CD4-positive, alpha-beta T cell treated with Interleukin-6 at 100 ng/mL for 8 hours (primary cell): ENCODE data around the gene RNF220.

Experiments
- DNase-seq: peaks from one replicate; pipeline ENCODE4 v3.0.0-alpha.2; 2020; ENCODE audit warnings: mixed read lengths, low spot score

Gene RNF220

GRCh38 chr1:44587796-44588460, 182.9 kb downstream of the RNF220 start:
- DNase-seq, result no peak

DNA sequence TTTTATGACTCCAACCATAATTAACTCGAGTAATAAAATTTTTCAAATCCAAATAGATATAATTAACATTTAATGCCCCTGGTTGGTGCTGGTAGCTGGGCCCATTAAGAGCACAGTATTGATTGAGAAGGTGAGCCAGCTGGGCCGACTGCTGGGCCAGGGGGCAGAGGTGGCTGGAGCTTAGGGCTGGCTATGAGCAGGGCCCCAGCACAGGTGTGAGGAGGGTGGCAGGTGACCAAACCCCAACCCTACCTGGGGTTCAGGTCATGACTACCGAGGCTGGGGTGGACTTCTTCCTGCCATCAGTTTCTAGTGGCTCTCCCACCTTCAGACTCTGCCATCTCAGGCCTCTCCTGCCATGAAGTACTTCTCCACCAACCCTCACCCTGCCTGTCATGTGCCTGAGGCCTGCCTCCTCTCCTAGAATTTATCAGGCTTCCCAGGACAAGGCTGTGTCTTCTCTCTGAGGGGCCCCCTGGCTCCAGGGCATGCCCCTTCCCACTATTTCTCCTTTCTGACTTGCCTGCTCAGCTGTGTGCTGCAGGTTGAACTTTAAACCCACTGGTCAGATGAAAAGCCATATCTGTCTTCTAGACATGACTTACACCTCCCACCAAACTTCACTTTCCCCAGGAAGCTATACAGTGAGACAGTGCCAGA, 183.6 kb downstream of the RNF220 start:
- DNase-seq, result no peak

GRCh38 chr1:44590475-44590874, 185.4 kb downstream of the RNF220 start:
- no peak for DNase-seq

DNA sequence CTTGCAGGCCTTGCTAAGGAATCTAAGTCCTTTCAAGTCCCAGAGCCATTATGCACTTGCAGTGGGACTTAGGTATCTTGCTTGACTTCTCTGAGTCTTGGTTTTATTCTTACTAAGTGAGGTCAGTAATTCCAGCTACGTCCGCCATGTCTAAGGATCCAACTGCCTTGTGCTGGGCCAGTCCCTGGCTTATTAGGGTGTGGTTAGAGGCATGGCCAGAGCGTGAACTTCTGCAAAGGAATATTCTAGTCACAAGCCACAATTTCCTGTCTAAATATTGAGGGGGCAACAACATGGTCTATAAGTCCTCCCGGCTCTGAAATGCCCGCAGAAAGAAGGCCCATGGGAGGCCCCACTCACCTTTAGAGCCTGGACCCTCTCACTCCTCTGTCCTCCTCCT, 186.3 kb downstream of the RNF220 start:
- no peak for DNase-seq

DNA sequence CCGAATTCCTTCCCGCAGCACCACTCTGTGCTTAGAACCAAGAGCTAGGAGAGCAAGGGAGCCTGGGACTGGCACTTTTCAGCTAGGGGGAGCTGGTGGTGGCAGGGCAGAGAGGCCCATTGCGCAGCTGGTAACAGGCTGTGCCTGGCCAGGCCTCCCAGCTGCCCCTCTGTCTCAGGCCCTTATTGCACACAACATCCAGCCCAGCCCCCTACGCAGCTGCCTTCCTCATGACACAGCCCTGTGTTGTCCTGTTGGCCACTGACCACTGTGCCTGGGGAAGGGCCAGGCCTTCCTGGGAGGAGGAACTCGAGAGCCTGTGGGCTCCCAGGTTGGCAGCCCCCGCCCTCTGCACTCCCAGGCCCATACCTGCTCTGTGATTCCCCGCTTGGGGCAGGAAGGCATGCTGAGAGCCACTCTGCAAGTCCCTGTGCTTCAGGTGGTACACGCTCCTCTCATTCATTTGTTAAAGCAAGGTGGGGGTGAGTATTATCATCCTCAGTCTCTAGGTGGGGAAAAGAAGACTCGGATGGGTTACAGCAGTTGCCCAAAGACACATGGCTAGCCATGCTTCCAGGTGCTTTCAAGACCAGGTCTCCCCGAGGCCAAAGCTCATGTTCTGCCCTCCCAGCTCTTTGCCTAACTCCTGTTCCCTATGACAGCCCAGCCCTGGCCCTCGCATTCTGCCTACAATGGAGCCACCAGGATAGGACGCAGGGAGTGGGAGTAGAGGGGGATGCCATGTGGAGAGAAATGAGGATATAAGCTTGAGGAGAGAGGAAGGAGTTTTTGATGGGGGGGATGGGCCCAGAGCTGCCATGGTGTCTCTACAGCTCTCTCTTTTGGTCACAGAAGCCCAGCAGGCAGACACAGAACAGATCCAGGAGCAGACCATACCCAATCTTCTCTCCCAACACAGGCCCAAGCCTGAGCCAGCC, 187.4 kb downstream of the RNF220 start:
- no peak for DNase-seq

- no peak for DNase-seq
These were observed 189.3 kb downstream of the RNF220 start for GRCh38 chr1:44594353-44594752.

DNA sequence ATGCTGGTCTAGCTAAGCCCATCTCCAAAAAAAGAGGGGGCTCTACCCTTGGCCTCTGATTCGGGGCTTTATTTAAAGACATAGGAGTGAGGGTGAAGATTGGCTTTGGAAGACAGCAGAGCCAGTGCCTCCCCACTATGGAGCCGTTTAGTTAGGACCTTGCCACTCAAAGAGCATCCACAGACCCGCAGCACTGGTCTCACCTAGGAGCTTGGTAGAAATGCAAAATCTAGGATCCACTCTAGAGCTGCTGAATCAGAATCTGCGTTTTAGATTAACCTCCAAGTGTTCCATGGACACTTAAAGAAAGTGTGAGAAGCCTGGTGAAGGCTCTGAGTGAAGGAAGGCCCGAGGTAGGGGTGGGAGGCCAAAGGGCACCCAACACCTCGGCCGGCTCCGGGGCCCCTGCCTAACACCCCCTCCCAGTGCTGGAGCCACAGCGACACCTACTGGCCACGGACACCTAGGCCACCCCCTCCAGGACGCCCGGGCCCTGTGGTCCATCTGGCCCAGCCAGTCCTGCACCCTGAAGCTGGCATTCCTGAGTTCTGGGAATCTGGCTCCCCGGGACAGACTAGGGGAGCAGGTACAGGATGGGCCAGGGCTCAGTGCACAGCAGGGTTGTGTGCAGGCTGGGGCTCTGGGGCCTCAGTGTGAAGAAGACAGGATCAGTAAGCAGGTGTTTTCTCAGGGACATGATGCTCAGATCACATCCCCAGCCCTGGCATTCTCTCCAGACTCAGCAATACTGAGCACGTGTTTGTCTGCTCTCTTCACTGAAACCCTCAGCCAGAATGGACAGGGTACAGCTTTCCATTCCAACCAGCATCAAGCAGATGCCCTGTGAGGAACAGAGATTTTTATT, 190.0 kb downstream of the RNF220 start:
- DNase-seq, result peak; percentile 57

GRCh38 chr1:44596511-44596910, 191.5 kb downstream of the RNF220 start:
- DNase-seq, result no peak

GRCh38 chr1:44598167-44598566, 193.1 kb downstream of the RNF220 start:
- no peak for DNase-seq

DNA sequence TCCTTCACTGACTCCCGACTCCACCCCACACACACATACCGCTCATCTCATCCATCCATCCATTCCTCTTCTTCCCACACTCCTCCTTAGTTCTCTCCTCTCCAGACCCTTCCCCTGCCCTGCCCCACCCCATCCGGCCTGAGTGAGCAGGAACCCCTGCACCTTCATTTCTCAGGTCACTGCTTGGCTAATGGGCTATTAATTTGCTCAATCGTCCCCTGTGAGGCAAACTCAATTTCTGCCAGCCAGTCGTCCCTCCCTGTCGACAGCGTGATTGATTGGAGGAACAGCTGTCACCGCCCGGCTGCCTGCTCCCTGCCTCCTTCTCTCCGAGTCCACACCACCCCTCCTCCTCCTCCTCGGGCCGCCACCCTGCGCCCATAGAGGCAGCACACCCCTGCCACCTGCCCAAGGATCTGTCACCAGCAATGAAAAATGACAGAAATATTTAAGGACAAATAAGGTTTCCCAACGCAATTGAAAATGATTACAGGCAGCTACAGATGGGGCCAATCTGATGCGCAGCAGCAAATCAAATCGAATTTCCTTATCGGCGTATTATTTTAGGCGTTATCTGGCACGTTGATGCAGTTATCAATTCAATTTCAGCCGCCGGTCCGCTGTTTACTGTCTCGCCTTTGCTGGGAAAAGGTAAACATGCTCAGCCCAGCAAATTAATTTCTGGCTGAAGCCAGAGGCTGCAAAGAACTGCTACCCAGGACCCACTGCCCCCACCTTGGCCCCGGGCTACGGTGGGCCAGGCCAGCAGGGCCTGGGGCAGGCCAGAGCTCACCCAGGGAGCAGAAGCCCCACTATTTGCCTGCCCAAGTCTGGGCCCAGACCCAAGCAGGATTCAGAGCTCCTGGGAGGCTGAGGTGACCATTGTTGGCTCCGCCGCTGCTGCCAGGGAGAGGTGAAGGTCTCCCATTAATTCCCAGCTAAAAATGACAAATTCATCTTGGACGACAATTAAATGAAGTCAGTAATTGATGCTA, 197.9 kb downstream of the RNF220 start:
- DNase-seq, result no peak

GRCh38 chr1:44603718-44604117, 198.7 kb downstream of the RNF220 start:
- no peak for DNase-seq

DNA sequence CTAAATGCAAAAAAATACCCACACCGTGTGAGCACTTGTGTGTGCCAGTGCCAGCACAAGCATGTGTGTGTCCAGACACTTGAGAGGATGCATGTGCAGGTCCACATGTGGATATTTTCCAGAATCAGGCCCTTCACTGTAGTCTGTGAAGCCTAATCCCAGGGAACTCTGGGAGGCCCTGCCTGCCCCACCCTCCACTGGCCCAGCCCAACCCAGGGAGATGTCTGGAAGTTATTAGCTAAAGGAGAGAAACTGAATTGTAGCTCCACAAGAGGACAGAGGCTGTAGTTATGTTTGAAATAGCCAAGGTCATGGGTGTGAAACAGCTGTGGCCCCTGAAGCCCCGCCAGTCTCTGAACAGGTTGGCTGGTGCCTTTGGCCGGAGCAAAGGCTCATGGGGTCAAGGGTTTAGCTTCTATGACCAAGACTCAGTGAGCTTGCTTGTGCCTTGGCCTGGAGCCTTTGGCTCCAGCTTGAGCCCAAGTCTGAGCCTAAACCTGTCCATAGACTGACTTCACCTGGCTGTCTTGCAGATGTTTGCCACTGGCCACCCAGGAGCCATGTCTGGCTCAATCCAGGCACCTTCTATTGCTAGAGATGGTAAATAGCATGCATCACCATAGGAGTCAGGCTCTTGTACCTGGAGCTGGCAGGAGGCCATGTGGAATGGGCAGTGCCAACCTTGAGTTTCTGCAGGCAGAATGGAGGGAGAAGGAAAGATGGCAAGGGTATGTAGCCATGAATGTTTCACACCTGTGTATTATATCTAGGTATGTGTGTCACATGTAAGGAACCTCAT, 199.3 kb downstream of the RNF220 start:
- DNase-seq, result no peak

- DNase-seq, result no peak
These were observed 201.0 kb downstream of the RNF220 start for GRCh38 chr1:44605914-44606615.

DNA sequence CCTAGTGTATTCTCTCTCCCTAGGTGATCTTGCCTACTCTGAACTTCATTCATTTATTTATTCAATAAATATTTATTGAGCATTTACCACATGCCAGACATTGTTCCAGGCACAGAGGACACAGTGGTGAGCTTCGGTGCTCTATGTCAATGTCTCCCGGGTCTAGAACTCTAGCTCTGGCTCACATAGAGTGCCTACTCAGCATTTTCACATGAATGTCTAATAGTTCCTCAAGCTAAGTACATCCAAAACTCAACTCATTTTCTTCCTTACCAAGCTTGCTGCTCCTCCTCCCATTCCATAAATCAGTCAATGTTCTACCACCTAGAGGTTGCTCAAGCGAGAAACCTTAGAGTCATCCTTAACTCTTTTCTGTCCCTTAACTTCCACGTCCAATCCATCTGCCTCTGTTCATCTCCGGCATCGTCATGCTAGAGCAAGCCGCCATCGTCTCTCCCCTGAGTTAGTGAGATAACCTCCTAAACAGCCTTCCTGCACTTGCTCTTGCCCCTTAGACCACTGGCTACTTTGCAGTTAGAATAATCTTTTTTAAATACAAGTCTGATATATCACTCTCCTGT, 201.7 kb downstream of the RNF220 start:
- DNase-seq, result no peak

GRCh38 chr1:44608141-44608540, 203.1 kb downstream of the RNF220 start:
- no peak for DNase-seq

- DNase-seq, result peak; percentile 8
These were observed 204.3 kb downstream of the RNF220 start for GRCh38 chr1:44609412-44609767.

- DNase-seq, result no peak
These were observed 204.9 kb downstream of the RNF220 start for GRCh38 chr1:44609768-44610526.

- no peak for DNase-seq
These were observed 205.6 kb downstream of the RNF220 start for GRCh38 chr1:44610527-44611148.
